ENCODE data around the gene RPGR.

The RPGR gene

GRCh38 chrX:38236901-38237615 lies 90.3 kb downstream of the RPGR start:
- H3K4me3 ChIP-seq (ENCODE audit: low read depth, low read length): no peak overlapping the region
- TF ChIP-seq POLR2A (IDR thresholded peaks at IDR 0.05; ENCODE audit: extremely low read depth, insufficient read length) (no peak), CTCF (IDR thresholded peaks at IDR 0.05; ENCODE audit: low read depth, low read length) (no peak), MAX (IDR thresholded peaks at IDR 0.05; ENCODE audit: low read depth, low read length) (no peak), MYC (IDR thresholded peaks at IDR 0.05; ENCODE audit: low read depth, low read length) (no peak)
- no peak for DNase-seq (ENCODE audit: low read depth)

GRCh38 chrX:38233891-38234667 lies 93.2 kb downstream of the RPGR start:
- H3K4me3 ChIP-seq (ENCODE audit: low read depth, low read length): no peak overlapping the region
- TF ChIP-seq MAX (IDR thresholded peaks at IDR 0.05; ENCODE audit: low read depth, low read length) (no peak), MYC (IDR thresholded peaks at IDR 0.05; ENCODE audit: low read depth, low read length) (no peak), POLR2A (IDR thresholded peaks at IDR 0.05; ENCODE audit: extremely low read depth, insufficient read length) (no peak), CTCF (IDR thresholded peaks at IDR 0.05; ENCODE audit: low read depth, low read length) (no peak)
- no peak for DNase-seq (ENCODE audit: low read depth)

- TF ChIP-seq CTCF (IDR thresholded peaks at IDR 0.05; ENCODE audit: low read depth, low read length) (no peak), POLR2A (IDR thresholded peaks at IDR 0.05; ENCODE audit: extremely low read depth, insufficient read length) (no peak), MAX (IDR thresholded peaks at IDR 0.05; ENCODE audit: low read depth, low read length) (no peak), MYC (IDR thresholded peaks at IDR 0.05; ENCODE audit: low read depth, low read length) (no peak)
- H3K4me3 ChIP-seq (ENCODE audit: low read depth, low read length): no peak overlapping the region
- no peak for DNase-seq (ENCODE audit: low read depth)
These were observed 95.1 kb downstream of the RPGR start for GRCh38 chrX:38232079-38232686.

- TF ChIP-seq CTCF (IDR thresholded peaks at IDR 0.05; ENCODE audit: low read depth, low read length): no peak
- DNase-seq (ENCODE audit: low read depth): no peak
- H3K4me3 ChIP-seq (ENCODE audit: low read depth, low read length): no peak overlapping the region
These were observed 102.2 kb downstream of the RPGR start for GRCh38 chrX:38225093-38225492.

- no peak for TF ChIP-seq CTCF (IDR thresholded peaks at IDR 0.05; ENCODE audit: low read depth, low read length)
- H3K4me3 ChIP-seq (ENCODE audit: low read depth, low read length): no peak overlapping the region
These were observed 103.1 kb downstream of the RPGR start for GRCh38 chrX:38224160-38224559.

More at GRCh38 chrX:38224160-38224559, 103.1 kb downstream of the RPGR start:
- no peak for DNase-seq (ENCODE audit: low read depth)
